ENCODE results near the gene SBF2.

DNA sequence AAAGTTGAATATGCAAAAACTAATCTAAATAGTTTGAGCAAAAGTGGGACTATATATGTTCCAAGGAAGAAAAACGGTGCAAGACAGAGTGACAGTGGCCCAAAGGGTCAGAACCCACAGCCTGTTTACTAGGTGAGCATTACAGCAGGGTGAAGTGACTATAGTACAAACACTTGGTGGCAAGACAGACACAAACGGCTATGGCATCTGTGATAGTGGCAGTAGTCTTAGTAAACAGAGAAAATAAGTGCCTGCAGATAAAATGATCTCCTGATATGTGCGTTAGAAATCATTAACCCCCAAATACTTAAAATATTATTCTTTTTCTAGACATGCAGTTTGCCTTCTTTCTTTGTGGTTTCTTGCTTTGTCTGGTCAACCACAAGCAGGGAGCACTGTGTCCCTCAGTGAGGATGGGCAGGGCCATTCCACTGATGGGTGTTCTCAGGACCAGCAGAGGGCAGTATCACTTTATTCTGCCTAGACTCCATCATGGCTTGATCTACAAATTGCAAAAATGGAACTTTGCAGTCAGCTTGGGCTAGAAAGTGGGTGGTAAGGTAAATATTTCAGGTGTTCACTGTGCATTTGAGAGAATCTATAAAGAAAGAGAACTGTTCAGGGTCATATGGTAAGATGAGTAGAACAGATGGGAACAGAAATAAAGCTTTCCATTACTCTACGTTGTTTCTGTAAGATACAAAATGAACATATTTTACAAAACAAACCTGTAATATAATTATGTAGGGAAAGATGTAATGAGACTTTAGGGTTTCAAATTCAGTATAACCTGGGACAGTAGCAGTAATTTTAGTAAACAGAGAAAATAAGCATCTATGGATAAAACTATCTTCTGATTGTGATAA, 431.9 kb downstream of the SBF2 start:
- TF ChIP-seq EZH2 (IDR thresholded peaks at IDR 0.05; ENCODE audit: borderline replicate concordance, low read depth, low read length, severe bottlenecking) (no peak), POLR2A (IDR thresholded peaks at IDR 0.05; ENCODE audit: low read depth, low read length) (no peak), POLR2AphosphoS5 (IDR thresholded peaks at IDR 0.05; ENCODE audit: insufficient read depth, low read depth, low read length) (no peak), GATA2 (IDR thresholded peaks at IDR 0.05; ENCODE audit: insufficient read depth, insufficient read length, low read depth, low read length) (no peak), JUN (IDR thresholded peaks at IDR 0.05; ENCODE audit: borderline replicate concordance, insufficient read depth, insufficient read length, low read depth) (no peak)
- TF ChIP-seq, protein P1, sequence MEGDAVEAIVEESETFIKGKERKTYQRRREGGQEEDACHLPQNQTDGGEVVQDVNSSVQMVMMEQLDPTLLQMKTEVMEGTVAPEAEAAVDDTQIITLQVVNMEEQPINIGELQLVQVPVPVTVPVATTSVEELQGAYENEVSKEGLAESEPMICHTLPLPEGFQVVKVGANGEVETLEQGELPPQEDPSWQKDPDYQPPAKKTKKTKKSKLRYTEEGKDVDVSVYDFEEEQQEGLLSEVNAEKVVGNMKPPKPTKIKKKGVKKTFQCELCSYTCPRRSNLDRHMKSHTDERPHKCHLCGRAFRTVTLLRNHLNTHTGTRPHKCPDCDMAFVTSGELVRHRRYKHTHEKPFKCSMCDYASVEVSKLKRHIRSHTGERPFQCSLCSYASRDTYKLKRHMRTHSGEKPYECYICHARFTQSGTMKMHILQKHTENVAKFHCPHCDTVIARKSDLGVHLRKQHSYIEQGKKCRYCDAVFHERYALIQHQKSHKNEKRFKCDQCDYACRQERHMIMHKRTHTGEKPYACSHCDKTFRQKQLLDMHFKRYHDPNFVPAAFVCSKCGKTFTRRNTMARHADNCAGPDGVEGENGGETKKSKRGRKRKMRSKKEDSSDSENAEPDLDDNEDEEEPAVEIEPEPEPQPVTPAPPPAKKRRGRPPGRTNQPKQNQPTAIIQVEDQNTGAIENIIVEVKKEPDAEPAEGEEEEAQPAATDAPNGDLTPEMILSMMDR (IDR thresholded peaks at IDR 0.05; ENCODE audit: extremely low read depth in 1 of 2, insufficient read depth in 1 of 2, low read depth in 1 of 2, low read length in 2 of 2): peak; percentile 66 to 74
- TF ChIP-seq, protein P2, sequence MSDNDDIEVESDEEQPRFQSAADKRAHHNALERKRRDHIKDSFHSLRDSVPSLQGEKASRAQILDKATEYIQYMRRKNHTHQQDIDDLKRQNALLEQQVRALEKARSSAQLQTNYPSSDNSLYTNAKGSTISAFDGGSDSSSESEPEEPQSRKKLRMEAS (IDR thresholded peaks at IDR 0.05; ENCODE audit: insufficient read depth, insufficient read length): no peak
